Bone marrow (tissue), 2 donors: ENCODE data around the gene RXFP2.

Source experiments
- DNase-seq, 2 donors: peaks; one replicate each; lab custom pipeline; 2025; lab: John Stamatoyannopoulos, UW

Gene RXFP2

DNA sequence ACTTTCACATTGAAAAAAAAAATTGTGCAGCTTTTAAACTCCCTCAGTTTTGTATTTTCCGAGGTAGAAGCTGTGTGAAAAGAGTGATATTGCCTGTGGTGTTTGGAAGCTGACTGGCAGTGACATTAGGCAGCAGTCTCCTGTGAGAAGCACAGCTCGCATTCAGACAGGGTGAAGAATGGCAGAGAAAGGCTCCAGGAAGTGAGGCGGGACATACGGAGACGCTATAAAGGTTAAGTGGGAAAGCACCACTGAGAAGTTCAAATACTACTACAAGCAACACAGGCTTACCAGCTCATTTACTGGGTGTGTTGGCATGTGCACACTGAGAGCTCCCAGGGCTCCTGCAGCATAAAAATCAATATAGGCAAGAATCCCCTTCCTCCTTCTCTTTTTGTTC is 88.4 kb downstream of the RXFP2 start:
- peak in 1 of 2 donors; percentile 3 for DNase-seq

DNA sequence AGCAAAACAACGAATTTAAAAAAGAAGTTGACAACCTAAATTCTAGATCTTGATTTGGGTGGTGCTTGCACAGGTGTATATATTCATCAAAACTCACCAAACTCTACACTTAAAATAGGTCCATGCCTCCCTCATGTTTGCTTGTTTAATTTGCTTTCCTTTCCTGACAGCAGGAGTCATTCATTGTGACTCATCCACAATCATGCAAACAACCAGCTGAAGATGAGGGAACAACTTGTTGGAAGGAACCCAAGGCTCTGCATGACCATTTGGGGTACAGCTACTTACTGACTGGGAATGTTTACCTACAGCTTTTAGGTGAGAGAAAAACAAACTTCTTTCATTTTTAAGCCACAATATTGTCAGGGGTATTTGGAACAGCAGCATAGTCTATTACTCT is 96.6 kb downstream of the RXFP2 start:
- DNase-seq: no peak

DNA sequence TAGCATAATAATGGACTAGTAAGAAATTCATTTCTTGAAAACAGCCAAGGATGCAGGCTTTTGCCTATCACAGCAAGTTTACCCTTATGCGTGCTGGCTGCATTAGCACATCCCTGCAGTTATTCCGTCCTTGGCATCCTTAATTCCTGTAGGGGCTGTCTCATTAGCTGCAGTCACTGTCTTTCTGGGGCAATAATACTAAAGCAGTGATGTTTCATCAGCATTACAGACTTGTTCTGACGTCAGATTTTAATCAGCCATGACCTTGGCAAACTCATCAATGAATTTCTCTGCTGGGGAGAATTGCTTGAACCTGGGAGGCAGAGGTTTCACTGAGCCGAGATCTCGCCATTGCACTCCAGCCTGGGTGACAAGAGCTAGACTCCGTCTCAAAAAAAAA is 103.7 kb downstream of the RXFP2 start:
- no peak for DNase-seq

DNA sequence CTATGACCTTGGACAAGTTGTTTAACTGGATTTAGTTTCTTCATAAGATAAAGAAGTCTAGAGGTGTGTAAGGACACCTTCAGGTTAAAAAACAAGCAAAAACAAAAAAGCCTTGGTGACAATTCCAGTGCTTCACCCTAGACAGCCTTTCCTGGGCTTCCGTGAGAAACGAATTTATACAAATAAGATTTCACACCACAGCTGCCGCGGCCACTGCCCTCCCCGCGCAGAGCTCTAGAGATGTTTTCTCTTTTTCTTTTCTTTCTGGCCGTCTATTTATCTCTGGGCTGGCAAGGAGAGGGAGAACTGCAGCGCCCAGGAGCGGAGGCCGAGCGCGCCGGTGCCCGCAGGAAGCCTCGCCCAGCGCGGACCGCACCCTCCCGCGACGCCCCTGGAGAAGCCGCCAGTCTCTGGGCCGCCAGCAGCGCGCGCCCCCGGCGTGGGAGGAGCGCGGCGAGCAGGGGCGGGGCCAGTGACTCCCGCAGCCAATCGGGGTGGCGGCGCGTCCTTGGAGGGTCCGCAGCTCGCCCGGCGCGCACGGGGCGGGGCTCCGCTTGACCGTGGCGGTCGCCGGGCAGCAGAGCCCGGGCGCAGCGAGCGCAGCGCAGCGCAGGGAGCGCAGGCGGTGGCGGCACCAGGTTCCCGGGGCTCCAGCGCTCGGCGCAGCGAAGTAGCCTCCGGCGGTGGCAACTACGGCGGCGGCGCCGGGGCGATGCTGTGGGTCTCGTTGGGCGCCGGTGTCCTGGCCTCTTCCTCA is 107.0 kb downstream of the RXFP2 start:
- peak; percentile 22 to 52 for DNase-seq

DNA sequence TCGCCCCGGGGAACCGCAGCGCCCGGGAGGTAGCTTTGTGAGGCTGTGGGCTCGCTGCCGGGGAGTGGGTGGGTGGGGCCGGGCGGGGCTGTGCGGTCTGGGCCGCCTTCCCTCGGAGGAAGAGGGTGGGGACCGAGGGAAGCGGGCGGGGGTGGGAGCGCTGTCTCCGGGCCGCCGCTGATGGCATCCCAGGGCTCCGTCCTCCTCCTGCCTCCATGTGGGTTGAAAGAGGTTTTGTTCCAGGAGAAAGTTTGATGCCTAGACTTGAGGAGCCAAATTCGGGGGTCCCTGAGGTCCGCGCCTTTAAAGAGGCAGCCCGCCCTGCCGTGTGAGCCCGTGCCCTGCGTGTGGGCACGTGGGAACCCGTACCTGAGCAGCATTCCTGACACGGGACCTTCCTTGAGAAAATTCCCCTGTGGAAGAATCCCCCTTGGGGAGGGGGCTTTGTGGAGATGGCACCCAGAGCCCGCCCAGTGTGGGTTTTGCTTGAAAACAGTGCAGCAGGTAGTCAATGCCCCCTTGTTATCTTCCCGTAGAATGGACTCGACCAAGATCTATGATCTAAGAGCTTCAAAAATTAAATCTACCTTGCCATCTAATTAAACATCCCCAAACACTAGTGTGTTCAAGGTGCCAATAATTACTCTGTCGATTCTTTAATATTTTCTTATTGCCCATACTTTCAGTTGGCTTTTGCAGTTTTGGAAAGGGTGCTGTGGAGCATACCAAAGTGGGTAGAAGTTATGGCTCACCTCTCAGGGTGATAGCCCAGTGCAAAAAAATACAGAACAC is 107.8 kb downstream of the RXFP2 start:
- DNase-seq: no peak

DNA sequence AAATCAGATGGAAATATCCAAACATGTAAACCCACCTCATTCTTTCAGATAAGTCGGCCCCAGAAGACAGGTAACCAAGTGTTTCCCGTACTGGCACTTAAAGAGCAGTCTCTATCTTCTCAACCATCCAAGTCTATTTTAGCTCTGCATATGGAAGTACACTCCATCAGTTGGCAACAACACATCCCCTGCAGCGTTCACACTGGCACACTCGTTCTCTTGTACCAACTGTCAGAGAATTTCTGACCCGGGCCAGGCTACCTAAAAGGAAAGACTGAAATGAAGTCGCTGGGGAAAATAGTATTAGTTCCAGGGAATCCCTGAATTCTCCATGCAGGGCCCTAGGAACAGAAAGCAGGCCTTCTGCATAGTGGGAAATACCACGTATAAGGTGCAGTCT is 109.3 kb downstream of the RXFP2 start:
- DNase-seq: no peak

DNA sequence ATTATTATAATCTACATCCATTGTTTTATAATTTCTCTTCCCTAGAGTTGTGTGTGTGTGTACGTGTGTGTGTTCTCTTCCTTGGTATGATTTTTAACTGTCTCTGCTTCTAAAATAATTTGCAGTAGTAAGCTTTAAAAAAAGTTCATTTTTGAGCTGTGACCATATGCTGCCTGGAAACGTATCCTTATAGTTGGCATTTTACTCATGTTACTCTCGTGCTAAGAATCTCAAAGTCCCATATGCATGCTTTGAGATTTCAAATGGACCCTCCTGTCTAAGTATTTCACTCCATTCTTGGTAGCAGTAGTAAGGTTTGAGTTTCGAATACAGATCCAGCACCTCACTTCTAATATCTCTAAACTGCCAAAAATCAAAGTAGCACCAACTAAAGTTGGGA is 109.9 kb downstream of the RXFP2 start:
- no peak for DNase-seq

DNA sequence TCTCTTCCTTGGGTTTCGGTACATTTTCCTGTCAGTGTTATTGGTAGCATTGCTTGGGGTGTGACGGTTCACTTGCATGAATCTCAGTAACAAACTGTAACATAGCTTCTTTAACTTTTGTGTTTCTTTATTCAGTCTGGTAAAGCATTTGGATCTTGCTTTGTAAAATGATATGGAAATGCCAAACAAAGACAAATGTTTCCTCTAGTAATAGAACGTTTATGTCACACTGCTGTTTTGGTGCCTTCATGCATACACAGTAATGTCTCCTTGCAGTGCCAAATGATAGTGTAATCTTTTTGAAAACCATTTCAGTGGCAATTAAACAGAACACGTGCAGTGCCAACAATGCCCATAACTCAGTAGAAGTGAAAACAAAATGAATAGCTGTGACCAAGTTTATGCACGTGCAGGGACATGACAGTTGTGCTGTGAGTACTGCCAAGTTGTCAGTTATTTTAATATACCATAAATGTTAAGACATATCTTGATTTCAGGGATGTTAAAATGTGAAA is 110.8 kb downstream of the RXFP2 start:
- DNase-seq: no peak

DNA sequence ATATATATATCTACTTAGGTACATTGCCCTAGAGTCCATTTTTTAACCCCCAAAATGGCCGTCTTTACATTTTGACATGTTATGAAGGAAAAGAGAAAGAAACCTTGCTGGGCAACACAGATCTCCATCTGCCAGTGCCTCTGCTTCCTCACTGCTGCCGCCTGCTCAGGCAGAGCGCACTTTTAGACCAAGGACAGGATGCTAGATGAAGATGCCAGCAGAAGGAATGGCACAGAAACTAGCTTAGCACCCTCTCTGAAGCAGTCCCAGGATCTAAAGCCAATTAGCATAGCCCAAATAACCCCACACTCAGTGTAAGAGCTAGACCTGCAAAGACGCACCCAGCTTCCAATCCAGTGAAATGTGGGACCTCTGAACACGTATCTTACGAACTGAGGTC is 111.9 kb downstream of the RXFP2 start:
- DNase-seq: no peak
